GM23338 (cell line): ENCODE results near the gene MED9. TPM values are rescaled to one million over a fixed set of nuclear protein-coding genes. Genes with fewer than 3 reads are reported as not detected.

Experiments used
- ATAC-seq: fragments of 200-7000 bp; cut with Tn5 transposase; 3 replicates; pipeline ENCODE4 v1.9.1; 2020
- DNase-seq: peaks from one replicate; pipeline ENCODE4 v3.0.0-alpha.2; 2015; ENCODE audit warnings: low spot score
- H2AFZ ChIP-seq: fragments of 200-600 bp; sonication (generic); 2 replicates; pipeline ENCODE4 v1.8.0; 2016; ENCODE audit warnings: antibody characterized with exemption, mild to moderate bottlenecking, moderate library complexity
- H3F3A ChIP-seq: fragments of 200-600 bp; sonication (generic); replicated peaks from 2 replicates; pipeline ENCODE4 v1.8.0; 2017; ENCODE audit warnings: antibody characterized with exemption, mixed run types, low read depth
- H3K27ac ChIP-seq: fragments of 200-600 bp; sonication (generic); 2 replicates; pipeline ENCODE4 v1.6.1; 2016; ENCODE audit warnings: low read depth
- H3K27me3 ChIP-seq: fragments of 200-600 bp; sonication (generic); 2 replicates; pipeline ENCODE4 v1.8.0; 2016; ENCODE audit warnings: mild to moderate bottlenecking, mixed run types, moderate library complexity; ENCODE audit not compliant: insufficient read depth
- H3K36me3 ChIP-seq: fragments of 200-600 bp; sonication (generic); 2 replicates; pipeline ENCODE4 v1.8.0; 2016; ENCODE audit warnings: mild to moderate bottlenecking; ENCODE audit not compliant: insufficient read depth
- H3K4me1 ChIP-seq: fragments of 200-600 bp; sonication (generic); 2 replicates; pipeline ENCODE4 v1.8.0; 2016; ENCODE audit warnings: mild to moderate bottlenecking, moderate library complexity; ENCODE audit not compliant: insufficient read depth
- H3K4me2 ChIP-seq: fragments of 200-600 bp; sonication (generic); 2 replicates; pipeline ENCODE4 v1.7.1; 2017; ENCODE audit warnings: mixed run types
- H3K4me3 ChIP-seq: fragments of 200-600 bp; sonication (generic); 2 replicates; pipeline ENCODE4 v1.6.1; 2016; ENCODE audit warnings: mixed run types
- H3K79me2 ChIP-seq: fragments of 200-600 bp; sonication (generic); replicated peaks from 2 replicates; pipeline ENCODE4 v1.8.0; 2017; ENCODE audit warnings: mild to moderate bottlenecking; ENCODE audit not compliant: insufficient read depth
- H3K9me2 ChIP-seq: fragments of 200-600 bp; sonication (generic); 2 replicates; pipeline ENCODE4 v1.8.0; 2017; ENCODE audit not compliant: insufficient read depth
- H4K20me1 ChIP-seq: fragments of 200-600 bp; sonication (generic); replicated peaks from 2 replicates; pipeline ENCODE4 v1.8.0; 2017; ENCODE audit warnings: mild to moderate bottlenecking; ENCODE audit not compliant: insufficient read depth
- H3K27ac Mint-ChIP-seq: 2 replicates; pipeline ENCODE4 v1.8.0; 2020; ENCODE audit warnings: inconsistent platforms, mild to moderate bottlenecking, moderate library complexity, mixed read lengths
- H3K27me3 Mint-ChIP-seq: 3 replicates; pipeline ENCODE4 v1.8.0; 2022; ENCODE audit warnings: low read depth, mild to moderate bottlenecking, moderate library complexity, mixed read lengths, inconsistent platforms; ENCODE audit not compliant: insufficient read depth, poor library complexity
- H3K36me3 Mint-ChIP-seq: 3 replicates; pipeline ENCODE4 v1.8.0; 2021; ENCODE audit warnings: low read depth, mild to moderate bottlenecking, inconsistent platforms, moderate library complexity, mixed read lengths
- H3K4me1 Mint-ChIP-seq: 3 replicates; pipeline ENCODE4 v1.8.0; 2020; ENCODE audit warnings: mild to moderate bottlenecking, inconsistent platforms, mixed read lengths
- H3K4me3 Mint-ChIP-seq: 3 replicates; pipeline ENCODE4 v1.8.0; 2021; ENCODE audit warnings: moderate library complexity, mild to moderate bottlenecking, inconsistent platforms, mixed read lengths
- H3K9me3 Mint-ChIP-seq: 3 replicates; pipeline ENCODE4 v1.8.0; 2020; ENCODE audit warnings: moderate library complexity, mild to moderate bottlenecking, inconsistent platforms, mixed read lengths
- CREB1 ChIP-seq: fragments of 250-450 bp; sonication (Bioruptor Pico); IDR thresholded peaks from 2 replicates; pipeline ENCODE4 v1.5.0; 2020; ENCODE audit warnings: low read depth, mild to moderate bottlenecking, moderate library complexity
- EZH2 ChIP-seq: fragments of 200-600 bp; sonication (generic); IDR thresholded peaks from one replicate; pipeline ENCODE4 v1.8.0; 2017; ENCODE audit warnings: antibody characterized with exemption, mild to moderate bottlenecking, low read depth; ENCODE audit not compliant: unreplicated experiment
- EZH2phosphoT487 ChIP-seq: fragments of 200-600 bp; sonication (generic); IDR thresholded peaks from one replicate; pipeline ENCODE4 v1.8.1; 2018; ENCODE audit warnings: antibody characterized with exemption; ENCODE audit not compliant: unreplicated experiment
- JUNB ChIP-seq: IDR thresholded peaks from one replicate; pipeline ENCODE4 v1.6.1; 2016; ENCODE audit warnings: antibody characterized with exemption; ENCODE audit not compliant: unreplicated experiment
- NANOG ChIP-seq: IDR thresholded peaks from 2 replicates; pipeline ENCODE4 v1.6.1; 2016; ENCODE audit warnings: antibody characterized with exemption, borderline replicate concordance
- POLR2AphosphoS5 ChIP-seq: IDR thresholded peaks from 2 replicates; pipeline ENCODE4 v1.6.1; 2016; ENCODE audit warnings: antibody characterized with exemption, low read depth
- STAT1 ChIP-seq: IDR thresholded peaks from one replicate; pipeline ENCODE4 v1.6.1; 2016; ENCODE audit warnings: antibody characterized with exemption; ENCODE audit not compliant: unreplicated experiment
- ZNF114 ChIP-seq: fragments of 250-450 bp; sonication (Bioruptor Pico); IDR thresholded peaks from 2 replicates; pipeline ENCODE4 v1.5.0; 2020; ENCODE audit warnings: mild to moderate bottlenecking, moderate library complexity
- ZNF331 ChIP-seq: fragments of 250-450 bp; sonication (Bioruptor Pico); IDR thresholded peaks from 2 replicates; pipeline ENCODE4 v1.5.0; 2020; ENCODE audit warnings: low read depth, mild to moderate bottlenecking, moderate library complexity
- polyA plus RNA-seq: library from polyadenylated mRNA; unstranded; fragments of >200 nt; fragmentation: Nextera tagmentation; extraction: Ambion mirVana; gene quantifications from 2 replicates; pipeline ENCODE4 v1.2.1, GENCODE V29; 2016
- total RNA-seq: library from RNA; depleted of rRNA; stranded (reverse); fragments of >200 nt; shearing (Covaris generic); gene quantifications from 2 replicates; pipeline ENCODE4 v1.2.3, GENCODE V29; 2014
- TF ChIP-seq, protein P1 (sequence below): fragments of 250-450 bp; sonication (Bioruptor Pico); IDR thresholded peaks from 2 replicates; pipeline ENCODE4 v1.5.0; 2020; ENCODE audit warnings: mild to moderate bottlenecking, moderate library complexity
- TF ChIP-seq, protein P2 (sequence below): IDR thresholded peaks from 2 replicates; pipeline ENCODE4 v1.6.1; 2016; ENCODE audit warnings: antibody characterized with exemption
- TF ChIP-seq, protein P3 (sequence below), 2 experiments: fragments of 200-600 bp in 1 of 2; sonication (generic) in 1 of 2; conservative IDR thresholded peaks; 2 replicates each; pipeline versions ENCODE4 v1.5.1 to v1.6.1; 2016 to 2017; ENCODE audit warnings: antibody characterized with exemption in 2 of 2, low read depth in 2 of 2, mild to moderate bottlenecking in 2 of 2, moderate library complexity in 1 of 2
- TF ChIP-seq, protein P4 (sequence below): IDR thresholded peaks from one replicate; pipeline ENCODE4 v1.6.1; 2018; ENCODE audit warnings: antibody characterized with exemption; ENCODE audit not compliant: unreplicated experiment

Gene MED9
- total and polyA plus RNA-seq, 2 experiments from 2014 or later: 17.3 to 19.9 TPM

DNA sequence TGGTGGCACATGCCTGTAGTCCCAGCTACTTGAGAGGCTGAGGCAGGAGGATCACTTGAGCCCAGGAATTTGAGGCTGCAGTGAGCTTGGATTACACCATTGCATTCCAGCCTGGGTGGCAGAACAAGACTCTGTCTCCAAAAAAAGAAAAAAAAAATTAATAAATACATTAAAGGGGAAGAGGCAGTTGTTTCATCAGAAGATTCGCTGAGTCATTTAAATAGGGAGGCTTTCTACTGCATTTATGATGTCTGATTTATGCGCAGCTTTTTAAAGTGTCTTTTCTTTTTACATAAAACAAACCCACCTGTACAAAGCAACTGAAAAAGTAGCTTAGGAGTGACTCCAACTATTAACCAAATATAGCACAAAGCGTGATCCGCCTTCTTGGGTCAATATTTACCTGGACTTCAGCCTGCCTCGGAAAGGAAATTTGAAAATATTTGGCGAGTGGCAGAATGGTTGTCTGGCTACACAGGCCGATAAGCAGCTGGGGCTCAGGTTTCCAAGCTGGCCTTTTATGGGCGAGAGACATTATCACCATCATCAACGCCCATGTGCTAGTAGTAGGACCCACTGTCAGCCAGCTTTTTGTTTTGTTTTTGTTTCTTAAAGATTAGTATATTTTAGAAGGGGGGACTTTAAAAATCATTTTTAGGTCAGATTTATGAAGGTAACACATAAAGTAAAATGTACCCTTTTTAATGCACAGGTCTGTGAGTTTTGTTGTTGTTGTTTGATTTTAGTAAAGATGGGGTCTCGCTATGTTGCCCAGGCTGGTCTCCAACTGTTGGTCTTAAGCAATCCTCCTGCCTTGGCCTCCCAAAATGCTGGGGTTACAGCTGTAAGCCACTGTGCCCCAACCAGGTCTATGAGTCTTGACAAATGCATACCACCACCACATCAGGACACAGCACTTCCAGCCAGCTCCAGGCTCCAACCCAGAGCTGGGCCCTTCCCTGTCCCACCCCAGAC is 61.9 kb downstream of the MED9 start:
- Histone ChIP-seq H3K27me3 (no peaks in the 10 kb centered on the region), H3K4me1 (no peaks in the 10 kb centered on the region), H3K79me2 (no peaks in the 10 kb centered on the region), H4K20me1 (no peaks in the 10 kb centered on the region), H3K4me2 (no peak overlapping the region), H2AFZ (no peak overlapping the region), H3K4me3 (no peak overlapping the region), H3K36me3 (no peaks in the 10 kb centered on the region), H3K9me2 (no peaks in the 10 kb centered on the region), H3K27ac (no peak overlapping the region), H3F3A (no peaks in the 10 kb centered on the region)
- Mint-ChIP-seq H3K4me1 (peaks cover 4% of the 10 kb centered on the region; the same call in 1 of the 3 replicates), H3K36me3 (no peaks in the 10 kb centered on the region), H3K27me3 (peaks cover 4% of the 10 kb centered on the region), H3K27ac (no peak overlapping the region), H3K9me3 (no peaks in the 10 kb centered on the region), H3K4me3 (no peak overlapping the region)
- ATAC-seq (no peak), DNase-seq (no peak)
- no peak for TF ChIP-seq ZNF331 (CRISPR knock-in tag)
- TF ChIP-seq STAT1: no peak
- TF ChIP-seq, protein P1, sequence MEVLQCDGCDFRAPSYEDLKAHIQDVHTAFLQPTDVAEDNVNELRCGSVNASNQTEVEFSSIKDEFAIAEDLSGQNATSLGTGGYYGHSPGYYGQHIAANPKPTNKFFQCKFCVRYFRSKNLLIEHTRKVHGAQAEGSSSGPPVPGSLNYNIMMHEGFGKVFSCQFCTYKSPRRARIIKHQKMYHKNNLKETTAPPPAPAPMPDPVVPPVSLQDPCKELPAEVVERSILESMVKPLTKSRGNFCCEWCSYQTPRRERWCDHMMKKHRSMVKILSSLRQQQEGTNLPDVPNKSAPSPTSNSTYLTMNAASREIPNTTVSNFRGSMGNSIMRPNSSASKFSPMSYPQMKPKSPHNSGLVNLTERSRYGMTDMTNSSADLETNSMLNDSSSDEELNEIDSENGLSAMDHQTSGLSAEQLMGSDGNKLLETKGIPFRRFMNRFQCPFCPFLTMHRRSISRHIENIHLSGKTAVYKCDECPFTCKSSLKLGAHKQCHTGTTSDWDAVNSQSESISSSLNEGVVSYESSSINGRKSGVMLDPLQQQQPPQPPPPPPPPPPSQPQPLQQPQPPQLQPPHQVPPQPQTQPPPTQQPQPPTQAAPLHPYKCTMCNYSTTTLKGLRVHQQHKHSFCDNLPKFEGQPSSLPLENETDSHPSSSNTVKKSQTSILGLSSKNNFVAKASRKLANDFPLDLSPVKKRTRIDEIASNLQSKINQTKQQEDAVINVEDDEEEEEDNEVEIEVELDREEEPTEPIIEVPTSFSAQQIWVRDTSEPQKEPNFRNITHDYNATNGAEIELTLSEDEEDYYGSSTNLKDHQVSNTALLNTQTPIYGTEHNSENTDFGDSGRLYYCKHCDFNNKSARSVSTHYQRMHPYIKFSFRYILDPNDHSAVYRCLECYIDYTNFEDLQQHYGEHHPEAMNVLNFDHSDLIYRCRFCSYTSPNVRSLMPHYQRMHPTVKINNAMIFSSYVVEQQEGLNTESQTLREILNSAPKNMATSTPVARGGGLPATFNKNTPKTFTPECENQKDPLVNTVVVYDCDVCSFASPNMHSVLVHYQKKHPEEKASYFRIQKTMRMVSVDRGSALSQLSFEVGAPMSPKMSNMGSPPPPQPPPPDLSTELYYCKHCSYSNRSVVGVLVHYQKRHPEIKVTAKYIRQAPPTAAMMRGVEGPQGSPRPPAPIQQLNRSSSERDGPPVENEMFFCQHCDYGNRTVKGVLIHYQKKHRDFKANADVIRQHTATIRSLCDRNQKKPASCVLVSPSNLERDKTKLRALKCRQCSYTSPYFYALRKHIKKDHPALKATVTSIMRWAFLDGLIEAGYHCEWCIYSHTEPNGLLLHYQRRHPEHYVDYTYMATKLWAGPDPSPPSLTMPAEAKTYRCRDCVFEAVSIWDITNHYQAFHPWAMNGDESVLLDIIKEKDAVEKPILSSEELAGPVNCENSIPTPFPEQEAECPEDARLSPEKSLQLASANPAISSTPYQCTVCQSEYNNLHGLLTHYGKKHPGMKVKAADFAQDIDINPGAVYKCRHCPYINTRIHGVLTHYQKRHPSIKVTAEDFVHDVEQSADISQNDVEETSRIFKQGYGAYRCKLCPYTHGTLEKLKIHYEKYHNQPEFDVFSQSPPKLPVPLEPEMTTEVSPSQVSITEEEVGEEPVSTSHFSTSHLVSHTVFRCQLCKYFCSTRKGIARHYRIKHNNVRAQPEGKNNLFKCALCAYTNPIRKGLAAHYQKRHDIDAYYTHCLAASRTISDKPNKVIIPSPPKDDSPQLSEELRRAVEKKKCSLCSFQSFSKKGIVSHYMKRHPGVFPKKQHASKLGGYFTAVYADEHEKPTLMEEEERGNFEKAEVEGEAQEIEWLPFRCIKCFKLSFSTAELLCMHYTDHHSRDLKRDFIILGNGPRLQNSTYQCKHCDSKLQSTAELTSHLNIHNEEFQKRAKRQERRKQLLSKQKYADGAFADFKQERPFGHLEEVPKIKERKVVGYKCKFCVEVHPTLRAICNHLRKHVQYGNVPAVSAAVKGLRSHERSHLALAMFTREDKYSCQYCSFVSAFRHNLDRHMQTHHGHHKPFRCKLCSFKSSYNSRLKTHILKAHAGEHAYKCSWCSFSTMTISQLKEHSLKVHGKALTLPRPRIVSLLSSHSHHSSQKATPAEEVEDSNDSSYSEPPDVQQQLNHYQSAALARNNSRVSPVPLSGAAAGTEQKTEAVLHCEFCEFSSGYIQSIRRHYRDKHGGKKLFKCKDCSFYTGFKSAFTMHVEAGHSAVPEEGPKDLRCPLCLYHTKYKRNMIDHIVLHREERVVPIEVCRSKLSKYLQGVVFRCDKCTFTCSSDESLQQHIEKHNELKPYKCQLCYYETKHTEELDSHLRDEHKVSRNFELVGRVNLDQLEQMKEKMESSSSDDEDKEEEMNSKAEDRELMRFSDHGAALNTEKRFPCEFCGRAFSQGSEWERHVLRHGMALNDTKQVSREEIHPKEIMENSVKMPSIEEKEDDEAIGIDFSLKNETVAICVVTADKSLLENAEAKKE: no peak
- no peak for TF ChIP-seq NANOG
- TF ChIP-seq, protein P2, sequence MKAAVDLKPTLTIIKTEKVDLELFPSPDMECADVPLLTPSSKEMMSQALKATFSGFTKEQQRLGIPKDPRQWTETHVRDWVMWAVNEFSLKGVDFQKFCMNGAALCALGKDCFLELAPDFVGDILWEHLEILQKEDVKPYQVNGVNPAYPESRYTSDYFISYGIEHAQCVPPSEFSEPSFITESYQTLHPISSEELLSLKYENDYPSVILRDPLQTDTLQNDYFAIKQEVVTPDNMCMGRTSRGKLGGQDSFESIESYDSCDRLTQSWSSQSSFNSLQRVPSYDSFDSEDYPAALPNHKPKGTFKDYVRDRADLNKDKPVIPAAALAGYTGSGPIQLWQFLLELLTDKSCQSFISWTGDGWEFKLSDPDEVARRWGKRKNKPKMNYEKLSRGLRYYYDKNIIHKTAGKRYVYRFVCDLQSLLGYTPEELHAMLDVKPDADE: no peak
- TF ChIP-seq ZNF114: no peak
- TF ChIP-seq, protein P3, sequence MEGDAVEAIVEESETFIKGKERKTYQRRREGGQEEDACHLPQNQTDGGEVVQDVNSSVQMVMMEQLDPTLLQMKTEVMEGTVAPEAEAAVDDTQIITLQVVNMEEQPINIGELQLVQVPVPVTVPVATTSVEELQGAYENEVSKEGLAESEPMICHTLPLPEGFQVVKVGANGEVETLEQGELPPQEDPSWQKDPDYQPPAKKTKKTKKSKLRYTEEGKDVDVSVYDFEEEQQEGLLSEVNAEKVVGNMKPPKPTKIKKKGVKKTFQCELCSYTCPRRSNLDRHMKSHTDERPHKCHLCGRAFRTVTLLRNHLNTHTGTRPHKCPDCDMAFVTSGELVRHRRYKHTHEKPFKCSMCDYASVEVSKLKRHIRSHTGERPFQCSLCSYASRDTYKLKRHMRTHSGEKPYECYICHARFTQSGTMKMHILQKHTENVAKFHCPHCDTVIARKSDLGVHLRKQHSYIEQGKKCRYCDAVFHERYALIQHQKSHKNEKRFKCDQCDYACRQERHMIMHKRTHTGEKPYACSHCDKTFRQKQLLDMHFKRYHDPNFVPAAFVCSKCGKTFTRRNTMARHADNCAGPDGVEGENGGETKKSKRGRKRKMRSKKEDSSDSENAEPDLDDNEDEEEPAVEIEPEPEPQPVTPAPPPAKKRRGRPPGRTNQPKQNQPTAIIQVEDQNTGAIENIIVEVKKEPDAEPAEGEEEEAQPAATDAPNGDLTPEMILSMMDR (conservative IDR thresholded peaks at IDR 0.05; ENCODE audit: low read depth in 2 of 2): no peak
- TF ChIP-seq EZH2: no peak
- TF ChIP-seq, protein P4, sequence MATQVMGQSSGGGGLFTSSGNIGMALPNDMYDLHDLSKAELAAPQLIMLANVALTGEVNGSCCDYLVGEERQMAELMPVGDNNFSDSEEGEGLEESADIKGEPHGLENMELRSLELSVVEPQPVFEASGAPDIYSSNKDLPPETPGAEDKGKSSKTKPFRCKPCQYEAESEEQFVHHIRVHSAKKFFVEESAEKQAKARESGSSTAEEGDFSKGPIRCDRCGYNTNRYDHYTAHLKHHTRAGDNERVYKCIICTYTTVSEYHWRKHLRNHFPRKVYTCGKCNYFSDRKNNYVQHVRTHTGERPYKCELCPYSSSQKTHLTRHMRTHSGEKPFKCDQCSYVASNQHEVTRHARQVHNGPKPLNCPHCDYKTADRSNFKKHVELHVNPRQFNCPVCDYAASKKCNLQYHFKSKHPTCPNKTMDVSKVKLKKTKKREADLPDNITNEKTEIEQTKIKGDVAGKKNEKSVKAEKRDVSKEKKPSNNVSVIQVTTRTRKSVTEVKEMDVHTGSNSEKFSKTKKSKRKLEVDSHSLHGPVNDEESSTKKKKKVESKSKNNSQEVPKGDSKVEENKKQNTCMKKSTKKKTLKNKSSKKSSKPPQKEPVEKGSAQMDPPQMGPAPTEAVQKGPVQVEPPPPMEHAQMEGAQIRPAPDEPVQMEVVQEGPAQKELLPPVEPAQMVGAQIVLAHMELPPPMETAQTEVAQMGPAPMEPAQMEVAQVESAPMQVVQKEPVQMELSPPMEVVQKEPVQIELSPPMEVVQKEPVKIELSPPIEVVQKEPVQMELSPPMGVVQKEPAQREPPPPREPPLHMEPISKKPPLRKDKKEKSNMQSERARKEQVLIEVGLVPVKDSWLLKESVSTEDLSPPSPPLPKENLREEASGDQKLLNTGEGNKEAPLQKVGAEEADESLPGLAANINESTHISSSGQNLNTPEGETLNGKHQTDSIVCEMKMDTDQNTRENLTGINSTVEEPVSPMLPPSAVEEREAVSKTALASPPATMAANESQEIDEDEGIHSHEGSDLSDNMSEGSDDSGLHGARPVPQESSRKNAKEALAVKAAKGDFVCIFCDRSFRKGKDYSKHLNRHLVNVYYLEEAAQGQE: no peak
- no peak for TF ChIP-seq JUNB
- no peak for TF ChIP-seq CREB1 (CRISPR knock-in tag)
- TF ChIP-seq POLR2AphosphoS5: no peak
- TF ChIP-seq EZH2phosphoT487: no peak
